ENCODE data around the gene LHX8. TPM values are rescaled to one million over a fixed set of nuclear protein-coding genes. Genes with fewer than 3 reads are reported as not detected.

LHX8 gene
- total and polyA plus RNA-seq, 12 donors: not detected

- Histone ChIP-seq H3K4me1 (peaks cover 0 to 4% (median 0%) of the 10 kb centered on the region in 9 donors), H3K9me3 (no peaks in the 10 kb centered on the region), H3K4me3 (no peak overlapping the region), H3K27me3 (peaks cover 2 to 90% (median 61%) of the 10 kb centered on the region in 7 donors), H3K27ac (no peak overlapping the region), H3K36me3 (no peaks in the 10 kb centered on the region)
- TF ChIP-seq, protein P1, sequence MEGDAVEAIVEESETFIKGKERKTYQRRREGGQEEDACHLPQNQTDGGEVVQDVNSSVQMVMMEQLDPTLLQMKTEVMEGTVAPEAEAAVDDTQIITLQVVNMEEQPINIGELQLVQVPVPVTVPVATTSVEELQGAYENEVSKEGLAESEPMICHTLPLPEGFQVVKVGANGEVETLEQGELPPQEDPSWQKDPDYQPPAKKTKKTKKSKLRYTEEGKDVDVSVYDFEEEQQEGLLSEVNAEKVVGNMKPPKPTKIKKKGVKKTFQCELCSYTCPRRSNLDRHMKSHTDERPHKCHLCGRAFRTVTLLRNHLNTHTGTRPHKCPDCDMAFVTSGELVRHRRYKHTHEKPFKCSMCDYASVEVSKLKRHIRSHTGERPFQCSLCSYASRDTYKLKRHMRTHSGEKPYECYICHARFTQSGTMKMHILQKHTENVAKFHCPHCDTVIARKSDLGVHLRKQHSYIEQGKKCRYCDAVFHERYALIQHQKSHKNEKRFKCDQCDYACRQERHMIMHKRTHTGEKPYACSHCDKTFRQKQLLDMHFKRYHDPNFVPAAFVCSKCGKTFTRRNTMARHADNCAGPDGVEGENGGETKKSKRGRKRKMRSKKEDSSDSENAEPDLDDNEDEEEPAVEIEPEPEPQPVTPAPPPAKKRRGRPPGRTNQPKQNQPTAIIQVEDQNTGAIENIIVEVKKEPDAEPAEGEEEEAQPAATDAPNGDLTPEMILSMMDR (IDR thresholded peaks at IDR 0.05): no peak
- no peak for DNase-seq
- WGBS, 2 donors: 83 to 87% methylated on average over 1 of the region's 1 CpG
- no peak for ATAC-seq
- intact Hi-C loops (cut with DNase I): no loop called here
These were observed 10.4 kb upstream of the LHX8 start for GRCh38 chr1:75123756-75124155.

DNA sequence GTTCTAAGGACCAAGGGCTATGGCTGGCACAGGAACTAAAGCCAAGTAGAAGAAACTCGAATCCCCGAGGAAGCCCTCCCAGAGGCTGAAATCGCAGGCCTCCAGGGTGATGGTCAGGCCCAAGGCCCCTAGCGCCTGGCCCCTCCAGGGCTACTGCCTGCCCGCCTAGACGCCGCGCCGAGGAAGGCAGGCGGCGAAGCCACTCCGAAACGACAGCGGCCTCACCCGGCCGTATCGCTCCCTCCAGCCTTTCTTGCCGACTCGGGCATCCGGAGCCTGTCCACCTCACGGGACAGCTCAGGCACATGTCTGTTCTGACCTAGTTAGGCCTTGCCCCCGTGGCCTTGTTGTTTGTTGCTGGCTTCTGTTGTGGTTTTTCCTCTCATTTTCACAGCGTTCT is 9.7 kb upstream of the LHX8 start:
- intact Hi-C loops (cut with DNase I): no loop called here
- TF ChIP-seq, protein P1 (IDR thresholded peaks at IDR 0.05): no peak
- peaks cover 8 to 94% (median 69%) of the 10 kb centered on the region in 7 donors for H3K27me3 ChIP-seq
- WGBS, 2 donors: 15 to 18% methylated on average over 23 of the region's 23 CpGs
- H3K36me3 ChIP-seq: no peaks in the 10 kb centered on the region
- no peak overlapping the region for H3K27ac ChIP-seq
- peaks cover 0 to 4% (median 0%) of the 10 kb centered on the region in 9 donors for H3K4me1 ChIP-seq
- no peak overlapping the region for H3K4me3 ChIP-seq
- no peaks in the 10 kb centered on the region for H3K9me3 ChIP-seq
- no peak for ATAC-seq
- no peak for DNase-seq

DNA sequence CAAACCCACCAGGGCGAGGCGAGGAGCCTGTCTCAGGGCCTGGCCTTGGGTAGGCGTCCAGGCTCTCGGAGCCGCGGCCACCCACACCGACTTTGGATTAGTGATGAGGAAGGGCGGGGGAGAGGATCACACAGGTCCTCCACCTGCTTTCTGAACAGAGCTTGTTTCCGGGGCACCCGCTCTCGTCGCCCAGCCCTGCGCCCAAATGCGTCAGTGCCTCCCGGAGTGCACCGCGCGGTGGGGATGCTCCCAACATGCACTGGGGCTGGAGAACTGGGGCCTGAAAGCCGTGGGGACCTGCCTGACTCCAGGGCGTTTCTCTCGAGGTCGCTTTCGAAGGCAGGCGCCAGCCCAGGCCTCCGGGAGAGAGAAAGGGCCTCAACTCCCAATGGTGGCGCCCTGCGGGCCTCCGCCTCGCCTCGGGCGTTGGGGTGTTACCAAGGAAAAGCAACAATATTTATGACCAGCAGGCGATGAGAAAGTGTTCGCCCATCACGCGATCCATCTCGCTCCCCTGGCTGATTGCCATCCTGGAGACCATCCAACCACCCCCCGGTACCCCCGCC is 8.9 kb upstream of the LHX8 start:
- intact Hi-C loops (cut with DNase I): no loop called here
- no peak overlapping the region for H3K4me3 ChIP-seq
- ATAC-seq (no peak), DNase-seq (no peak)
- TF ChIP-seq, protein P1 (IDR thresholded peaks at IDR 0.05): no peak
- H3K27me3 ChIP-seq: peaks cover 8 to 96% (median 76%) of the 10 kb centered on the region in 7 donors
- H3K27ac ChIP-seq: no peak overlapping the region
- WGBS, 2 donors: 17 to 22% methylated on average over 38 of the region's 38 CpGs
- H3K4me1 ChIP-seq: peaks cover 0 to 8% (median 0%) of the 10 kb centered on the region in 9 donors
- H3K9me3 ChIP-seq: no peaks in the 10 kb centered on the region
- no peaks in the 10 kb centered on the region for H3K36me3 ChIP-seq

DNA sequence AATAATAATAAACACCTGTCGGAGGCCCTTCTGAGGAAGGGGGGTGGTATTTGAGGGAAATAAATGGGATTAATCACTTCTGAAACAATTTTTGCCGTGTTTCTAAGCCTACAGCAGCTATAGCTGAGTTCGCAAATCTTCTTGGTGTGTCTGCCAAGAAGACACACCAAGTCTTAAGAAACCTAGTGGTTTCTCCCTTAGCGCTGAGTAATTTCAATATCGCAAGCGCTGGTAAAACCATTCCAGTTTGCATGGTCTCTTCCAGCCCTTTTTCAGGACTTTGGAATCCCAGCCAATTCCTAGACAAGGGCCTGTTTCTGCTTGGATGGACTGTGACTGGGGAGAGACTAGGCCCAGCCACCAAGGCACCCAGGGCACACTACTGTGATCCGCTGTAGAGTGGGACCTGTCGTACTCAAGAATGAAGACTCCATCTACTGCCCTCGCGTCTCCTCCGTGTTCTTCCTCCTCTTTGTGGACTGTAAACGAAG is 7.5 kb upstream of the LHX8 start:
- WGBS, 2 donors: 23 to 25% methylated on average over 12 of the region's 12 CpGs
- TF ChIP-seq, protein P1 (IDR thresholded peaks at IDR 0.05): no peak

More for the DNA sequence above, 7.5 kb upstream of the LHX8 start:
- H3K4me1 ChIP-seq: peaks cover 0 to 18% (median 0%) of the 10 kb centered on the region in 9 donors
- no peaks in the 10 kb centered on the region for H3K9me3 ChIP-seq
- H3K27ac ChIP-seq: no peak overlapping the region
- intact Hi-C loops (cut with DNase I): no loop called here
- DNase-seq (no peak), ATAC-seq (no peak)
- no peak overlapping the region for H3K4me3 ChIP-seq
- peaks cover 18 to 96% (median 90%) of the 10 kb centered on the region in 7 donors for H3K27me3 ChIP-seq
- H3K36me3 ChIP-seq: no peaks in the 10 kb centered on the region

All from heart right ventricle (tissue), 16 donors.